ENCODE data around the gene TTLL4.

The TTLL4 gene

GRCh38 chr2:218777276-218777990, 66.8 kb downstream of the TTLL4 start:
- no peak for DNase-seq
- Histone ChIP-seq H3K4me3 (ENCODE audit: low read depth, low read length) (no peak overlapping the region), H3K27ac (no peak overlapping the region), H3K27me3 (ENCODE audit: insufficient read depth, low read depth, severe bottlenecking) (no peaks in the 10 kb centered on the region), H3K9me3 (ENCODE audit: severe bottlenecking) (peaks cover 14% of the 10 kb centered on the region), H3K36me3 (no peaks in the 10 kb centered on the region)
- no peak for TF ChIP-seq CTCF (IDR thresholded peaks at IDR 0.05; ENCODE audit: low read depth, low read length)

- DNase-seq: no peak
- H3K27me3 ChIP-seq (ENCODE audit: insufficient read depth, low read depth, severe bottlenecking): no peaks in the 10 kb centered on the region
Measured at GRCh38 chr2:218780046-218780445, 69.4 kb downstream of the TTLL4 start.

GRCh38 chr2:218780851-218781690, 70.4 kb downstream of the TTLL4 start:
- peak overlapping the region; percentile 59 for H3K4me3 ChIP-seq (ENCODE audit: low read depth, low read length)
- DNase-seq: no peak
- H3K27ac ChIP-seq: peak overlapping the region; percentile 89
- no peaks in the 10 kb centered on the region for H3K27me3 ChIP-seq (ENCODE audit: insufficient read depth, low read depth, severe bottlenecking)
- H3K9me3 ChIP-seq (ENCODE audit: severe bottlenecking): peaks cover 13% of the 10 kb centered on the region
- no peaks in the 10 kb centered on the region for H3K36me3 ChIP-seq
- TF ChIP-seq CTCF (IDR thresholded peaks at IDR 0.05; ENCODE audit: low read depth, low read length): no peak

More at GRCh38 chr2:218780046-218780445, 69.4 kb downstream of the TTLL4 start:
- TF ChIP-seq CTCF (IDR thresholded peaks at IDR 0.05; ENCODE audit: low read depth, low read length): no peak
- H3K36me3 ChIP-seq: no peaks in the 10 kb centered on the region
- no peak overlapping the region for H3K27ac ChIP-seq
- peaks cover 14% of the 10 kb centered on the region for H3K9me3 ChIP-seq (ENCODE audit: severe bottlenecking)
- no peak overlapping the region for H3K4me3 ChIP-seq (ENCODE audit: low read depth, low read length)

GRCh38 chr2:218781691-218782527, 71.3 kb downstream of the TTLL4 start, which contains the start of gene CYP27A1:
Gene CYP27A1 (plus strand): TSS chr2:218782147. CDS start chr2:218782183, 36 bp downstream.
- DNase-seq: peak; percentile 55
- H3K4me3 ChIP-seq (ENCODE audit: low read depth, low read length): peak within 1 kb of the TSS; percentile 59
- H3K36me3 ChIP-seq: no peaks in the 10 kb centered on the region
- H3K27ac ChIP-seq: peak within 1 kb of the TSS; percentile 89
- TF ChIP-seq CTCF (IDR thresholded peaks at IDR 0.05; ENCODE audit: low read depth, low read length): no peak
- H3K9me3 ChIP-seq (ENCODE audit: severe bottlenecking): peaks cover 6% of the 10 kb centered on the region
- no peaks in the 10 kb centered on the region for H3K27me3 ChIP-seq (ENCODE audit: insufficient read depth, low read depth, severe bottlenecking)

- Histone ChIP-seq H3K27me3 (ENCODE audit: insufficient read depth, low read depth, severe bottlenecking) (no peaks in the 10 kb centered on the region), H3K36me3 (no peaks in the 10 kb centered on the region), H3K27ac (peak overlapping the region; percentile 89), H3K4me3 (ENCODE audit: low read depth, low read length) (peak overlapping the region; percentile 59), H3K9me3 (ENCODE audit: severe bottlenecking) (peaks cover 2% of the 10 kb centered on the region)
- TF ChIP-seq CTCF (IDR thresholded peaks at IDR 0.05; ENCODE audit: low read depth, low read length): no peak
- DNase-seq: peak; percentile 16
Measured at GRCh38 chr2:218782528-218782844, 71.9 kb downstream of the TTLL4 start.

All from WERI-Rb-1 (cell line).